Loucy (cell line): ENCODE data around the gene CAMK2A.

Source experiments
- EZH2phosphoT487 ChIP-seq: fragments of 200-600 bp; IDR thresholded peaks from 2 replicates; pipeline ENCODE4 v1.6.1; 2018; ENCODE audit warnings: antibody characterized with exemption, mild to moderate bottlenecking, moderate library complexity, borderline replicate concordance
- TF ChIP-seq, protein P1 (sequence below): fragments of 200-600 bp; sonication (generic); conservative IDR thresholded peaks from 2 replicates; pipeline ENCODE4 v1.5.1; 2014; ENCODE audit warnings: mild to moderate bottlenecking, antibody characterized with exemption, low read length

DNA sequence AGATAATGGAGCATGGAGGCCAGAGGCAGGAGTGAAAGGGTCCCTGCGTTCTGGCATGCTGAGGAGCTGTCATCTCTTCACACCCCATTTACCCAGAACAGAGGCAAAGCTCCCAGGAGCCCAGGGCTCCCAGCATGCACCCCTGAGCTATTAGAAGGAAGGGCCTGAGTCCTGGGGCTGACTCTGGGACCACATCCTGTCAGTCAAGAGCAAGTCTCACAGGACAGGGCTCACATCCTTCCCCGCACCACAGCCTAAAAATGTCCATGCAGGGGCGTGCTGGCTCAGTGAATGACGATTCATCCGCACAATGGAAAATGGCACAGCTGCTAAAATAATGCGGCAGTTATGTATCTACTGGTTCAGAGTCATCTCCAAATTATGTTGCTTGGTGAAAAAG, 31.4 kb downstream of the CAMK2A start:
- TF ChIP-seq, protein P1, sequence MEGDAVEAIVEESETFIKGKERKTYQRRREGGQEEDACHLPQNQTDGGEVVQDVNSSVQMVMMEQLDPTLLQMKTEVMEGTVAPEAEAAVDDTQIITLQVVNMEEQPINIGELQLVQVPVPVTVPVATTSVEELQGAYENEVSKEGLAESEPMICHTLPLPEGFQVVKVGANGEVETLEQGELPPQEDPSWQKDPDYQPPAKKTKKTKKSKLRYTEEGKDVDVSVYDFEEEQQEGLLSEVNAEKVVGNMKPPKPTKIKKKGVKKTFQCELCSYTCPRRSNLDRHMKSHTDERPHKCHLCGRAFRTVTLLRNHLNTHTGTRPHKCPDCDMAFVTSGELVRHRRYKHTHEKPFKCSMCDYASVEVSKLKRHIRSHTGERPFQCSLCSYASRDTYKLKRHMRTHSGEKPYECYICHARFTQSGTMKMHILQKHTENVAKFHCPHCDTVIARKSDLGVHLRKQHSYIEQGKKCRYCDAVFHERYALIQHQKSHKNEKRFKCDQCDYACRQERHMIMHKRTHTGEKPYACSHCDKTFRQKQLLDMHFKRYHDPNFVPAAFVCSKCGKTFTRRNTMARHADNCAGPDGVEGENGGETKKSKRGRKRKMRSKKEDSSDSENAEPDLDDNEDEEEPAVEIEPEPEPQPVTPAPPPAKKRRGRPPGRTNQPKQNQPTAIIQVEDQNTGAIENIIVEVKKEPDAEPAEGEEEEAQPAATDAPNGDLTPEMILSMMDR, result no peak
- TF ChIP-seq EZH2phosphoT487, result no peak
